Measurements from ENCODE around the gene MAOA. TPM values are rescaled to one million over a fixed set of nuclear protein-coding genes. Genes with fewer than 3 reads are reported as not detected.
A peak's percentile ranks its signal among the peaks of the same experiment; 100 is the strongest.

The MAOA gene
- total RNA-seq, 1 donor from 2014 or later = 1.6 TPM

DNA sequence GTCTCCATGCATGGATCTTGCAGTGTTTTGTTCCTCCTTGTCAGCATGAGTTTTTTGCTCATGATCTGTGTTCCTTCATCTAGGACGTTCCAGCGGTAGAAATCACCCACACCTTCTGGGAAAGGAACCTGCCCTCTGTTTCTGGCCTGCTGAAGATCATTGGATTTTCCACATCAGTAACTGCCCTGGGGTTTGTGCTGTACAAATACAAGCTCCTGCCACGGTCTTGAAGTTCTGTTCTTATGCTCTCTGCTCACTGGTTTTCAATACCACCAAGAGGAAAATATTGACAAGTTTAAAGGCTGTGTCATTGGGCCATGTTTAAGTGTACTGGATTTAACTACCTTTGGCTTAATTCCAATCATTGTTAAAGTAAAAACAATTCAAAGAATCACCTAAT lies 88.2 kb downstream of the MAOA start:
- H3K4me3 Mint-ChIP-seq (ENCODE audit: unreplicated experiment) = no peak overlapping the region
- TF ChIP-seq CTCF (IDR thresholded peaks at IDR 0.05; ENCODE audit: unreplicated experiment) = no peak
- peaks cover 6% of the 10 kb centered on the region for H3K4me1 Mint-ChIP-seq (ENCODE audit: unreplicated experiment)
- H3K27me3 Mint-ChIP-seq (ENCODE audit: unreplicated experiment) = no peaks in the 10 kb centered on the region
- DNase-seq (ENCODE audit: low spot score) = no peak
- H3K36me3 Mint-ChIP-seq (ENCODE audit: low read depth, unreplicated experiment) = no peaks in the 10 kb centered on the region
- H3K27ac Mint-ChIP-seq (ENCODE audit: unreplicated experiment) = no peak overlapping the region
- H3K9me3 Mint-ChIP-seq (ENCODE audit: unreplicated experiment) = no peaks in the 10 kb centered on the region

DNA sequence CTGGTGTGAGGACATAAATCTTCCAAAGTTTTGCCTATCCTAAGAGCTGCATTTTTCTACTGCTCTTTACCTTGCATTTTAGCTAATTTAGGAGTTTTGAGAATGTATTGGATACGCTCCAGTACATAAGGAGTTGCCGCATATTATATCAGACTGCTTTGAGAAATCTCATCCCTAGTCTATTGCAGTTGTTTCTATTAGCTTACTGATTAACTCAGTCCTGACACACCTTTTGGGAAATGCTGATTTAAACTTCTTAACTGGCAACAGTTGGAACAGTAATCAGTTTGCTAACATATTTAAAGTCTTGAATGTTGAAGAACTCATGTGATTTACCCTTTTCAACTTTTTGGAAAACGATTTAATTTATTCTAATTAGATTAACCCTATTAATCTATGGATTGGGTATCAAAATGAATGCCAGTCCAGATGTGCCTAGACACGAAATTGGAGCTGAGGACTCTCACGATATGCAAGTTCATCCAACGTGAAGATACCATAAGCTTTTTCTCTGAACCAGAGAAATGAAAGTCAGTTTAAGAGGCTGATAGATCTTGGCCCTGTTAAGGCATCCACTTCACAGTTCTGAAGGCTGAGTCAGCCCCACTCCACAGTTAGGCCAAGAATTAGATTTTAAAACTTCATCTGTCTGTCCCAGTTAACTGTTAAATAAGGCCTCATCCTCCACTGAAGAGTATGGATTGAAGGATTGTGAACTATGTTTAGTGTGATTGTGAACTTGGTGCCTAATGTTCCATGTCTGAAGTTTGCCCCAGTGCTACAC lies 90.0 kb downstream of the MAOA start:
- no peak for TF ChIP-seq CTCF (IDR thresholded peaks at IDR 0.05; ENCODE audit: unreplicated experiment)

DNA sequence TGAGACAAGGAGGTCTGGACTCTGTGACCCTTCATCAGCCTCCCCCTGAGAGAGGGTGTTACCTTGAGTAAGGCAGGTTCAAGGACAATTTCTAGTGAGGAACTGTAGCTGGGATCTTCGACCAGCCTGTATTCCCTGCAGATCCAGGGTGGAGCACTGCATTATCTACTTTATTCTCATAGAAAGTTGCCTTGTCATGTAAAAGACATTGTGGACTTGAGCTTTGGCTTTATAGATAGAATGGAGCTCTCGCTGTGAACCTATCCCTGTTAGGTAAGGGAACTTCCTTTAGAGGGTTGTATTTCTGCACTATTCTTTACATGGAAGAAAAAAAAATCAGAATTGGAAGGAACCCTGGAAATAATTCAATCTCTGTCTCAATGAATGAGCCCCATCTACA lies 91.4 kb downstream of the MAOA start:
- Mint-ChIP-seq H3K36me3 (ENCODE audit: low read depth, unreplicated experiment) (no peaks in the 10 kb centered on the region), H3K4me1 (ENCODE audit: unreplicated experiment) (peaks cover 6% of the 10 kb centered on the region), H3K4me3 (ENCODE audit: unreplicated experiment) (no peak overlapping the region), H3K27ac (ENCODE audit: unreplicated experiment) (no peak overlapping the region), H3K27me3 (ENCODE audit: unreplicated experiment) (no peaks in the 10 kb centered on the region), H3K9me3 (ENCODE audit: unreplicated experiment) (no peaks in the 10 kb centered on the region)
- no peak for TF ChIP-seq CTCF (IDR thresholded peaks at IDR 0.05; ENCODE audit: unreplicated experiment)
- DNase-seq (ENCODE audit: low spot score) = no peak

More for the DNA sequence above, 90.0 kb downstream of the MAOA start:
- no peak overlapping the region for H3K27ac Mint-ChIP-seq (ENCODE audit: unreplicated experiment)
- H3K36me3 Mint-ChIP-seq (ENCODE audit: low read depth, unreplicated experiment) = no peaks in the 10 kb centered on the region
- no peaks in the 10 kb centered on the region for H3K27me3 Mint-ChIP-seq (ENCODE audit: unreplicated experiment)
- DNase-seq (ENCODE audit: low spot score) = no peak
- no peaks in the 10 kb centered on the region for H3K9me3 Mint-ChIP-seq (ENCODE audit: unreplicated experiment)
- H3K4me1 Mint-ChIP-seq (ENCODE audit: unreplicated experiment) = peaks cover 6% of the 10 kb centered on the region
- H3K4me3 Mint-ChIP-seq (ENCODE audit: unreplicated experiment) = no peak overlapping the region

- peaks cover 16% of the 10 kb centered on the region for H3K4me1 Mint-ChIP-seq (ENCODE audit: unreplicated experiment)
- peak; percentile 28 for TF ChIP-seq CTCF (IDR thresholded peaks at IDR 0.05; ENCODE audit: unreplicated experiment)
- H3K27me3 Mint-ChIP-seq (ENCODE audit: unreplicated experiment) = no peaks in the 10 kb centered on the region
- H3K9me3 Mint-ChIP-seq (ENCODE audit: unreplicated experiment) = no peaks in the 10 kb centered on the region
- no peaks in the 10 kb centered on the region for H3K36me3 Mint-ChIP-seq (ENCODE audit: low read depth, unreplicated experiment)
- peak; percentile 18 for DNase-seq (ENCODE audit: low spot score)
- no peak overlapping the region for H3K27ac Mint-ChIP-seq (ENCODE audit: unreplicated experiment)
- no peak overlapping the region for H3K4me3 Mint-ChIP-seq (ENCODE audit: unreplicated experiment)
Measured at GRCh38 chrX:43750248-43750676, 94.2 kb downstream of the MAOA start.

DNA sequence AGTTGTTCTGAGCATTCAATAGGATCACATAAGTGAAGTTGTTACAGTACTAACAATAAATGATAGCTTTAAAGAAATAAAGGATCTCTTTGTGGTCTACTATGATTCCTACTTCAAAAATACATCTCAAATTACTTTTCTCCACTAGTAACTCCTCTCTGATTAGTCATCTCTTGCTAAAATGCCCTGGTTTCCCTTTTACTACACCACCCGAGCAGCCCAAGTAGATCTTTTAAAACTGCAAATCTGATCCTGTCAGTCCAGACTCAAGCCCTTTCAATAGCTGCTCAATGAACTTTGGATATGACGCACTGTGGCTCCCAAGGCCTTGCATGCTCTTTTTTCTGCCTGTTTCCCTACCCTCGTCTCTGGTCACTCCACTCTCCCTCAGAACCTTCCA lies 97.5 kb downstream of the MAOA start:
- peaks cover 18% of the 10 kb centered on the region for H3K4me1 Mint-ChIP-seq (ENCODE audit: unreplicated experiment)
- TF ChIP-seq CTCF (IDR thresholded peaks at IDR 0.05; ENCODE audit: unreplicated experiment) = no peak
- H3K27me3 Mint-ChIP-seq (ENCODE audit: unreplicated experiment) = no peaks in the 10 kb centered on the region
- H3K36me3 Mint-ChIP-seq (ENCODE audit: low read depth, unreplicated experiment) = no peaks in the 10 kb centered on the region
- no peak for DNase-seq (ENCODE audit: low spot score)
- H3K4me3 Mint-ChIP-seq (ENCODE audit: unreplicated experiment) = no peak overlapping the region
- H3K27ac Mint-ChIP-seq (ENCODE audit: unreplicated experiment) = no peak overlapping the region
- no peaks in the 10 kb centered on the region for H3K9me3 Mint-ChIP-seq (ENCODE audit: unreplicated experiment)
